NCI-H1694 (cell line): ENCODE data around the gene PI3.

ENCODE experiments used
- DNase-seq: peaks from one replicate; lab custom pipeline; 2025; lab: John Stamatoyannopoulos, UW

The PI3 gene

GRCh38 chr20:45187693-45188092, 13.0 kb downstream of the PI3 start:
- DNase-seq: no peak

- no peak for DNase-seq
Observed at GRCh38 chr20:45189067-45189609, 14.4 kb downstream of the PI3 start.

- DNase-seq: no peak
Observed at GRCh38 chr20:45189861-45190260, 15.2 kb downstream of the PI3 start.

- no peak for DNase-seq
Observed at GRCh38 chr20:45191926-45192325, 17.2 kb downstream of the PI3 start.

- DNase-seq: no peak
Observed at GRCh38 chr20:45193331-45193730, 18.6 kb downstream of the PI3 start.

GRCh38 chr20:45206725-45207124, 32.0 kb downstream of the PI3 start, which contains the start of gene SEMG1:
Gene SEMG1, plus strand, starts transcription at chr20:45207033. Its CDS starts 21 bp downstream, at chr20:45207054.
- no peak for DNase-seq

- DNase-seq: no peak
Observed at GRCh38 chr20:45209924-45210323, 35.2 kb downstream of the PI3 start.

GRCh38 chr20:45211569-45212474, 37.1 kb downstream of the PI3 start:
- no peak for DNase-seq

- no peak for DNase-seq
Observed at GRCh38 chr20:45212836-45213235, 38.1 kb downstream of the PI3 start.

- no peak for DNase-seq
Observed at GRCh38 chr20:45218124-45218523, 43.4 kb downstream of the PI3 start.

GRCh38 chr20:45218636-45219035, 43.9 kb downstream of the PI3 start:
- DNase-seq: no peak

GRCh38 chr20:45221076-45221475, 46.4 kb downstream of the PI3 start, which contains the start of gene SEMG2:
Gene SEMG2, plus strand, starts transcription at chr20:45221373. Its CDS starts 17 bp downstream, at chr20:45221390.
- DNase-seq: no peak

GRCh38 chr20:45223136-45223535, 48.4 kb downstream of the PI3 start:
- DNase-seq: no peak
